ENCODE measurements around the gene ZRANB2. TPM values are rescaled to one million over a fixed set of nuclear protein-coding genes. Genes with fewer than 3 reads are reported as not detected.

The ZRANB2 gene
- total and polyA plus RNA-seq, 2 of the 4 experiments (the other 2 are of a cell fraction) = 23.7 to 67.2 TPM

DNA sequence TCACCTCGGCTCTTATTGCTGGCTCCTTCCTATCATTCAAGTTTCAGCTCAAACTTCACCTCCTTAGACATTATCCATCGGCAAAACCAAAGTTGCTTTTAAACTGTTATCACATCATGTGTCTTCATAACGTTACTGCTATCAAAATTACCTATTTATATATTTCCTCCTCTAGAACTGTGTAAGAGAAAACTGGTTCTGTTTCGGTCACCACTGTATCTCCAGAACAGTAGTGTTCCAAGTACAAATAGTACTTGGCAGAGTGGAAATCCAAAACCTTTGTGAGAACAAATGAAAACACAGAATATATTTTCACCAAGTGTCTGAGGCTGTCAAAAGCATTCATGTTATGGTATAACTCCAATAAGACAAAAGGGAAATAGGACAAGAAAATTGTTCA is 9.1 kb downstream of the ZRANB2 start:
- Histone ChIP-seq H3K9me1 (ENCODE audit: insufficient read depth, low read length) (no peaks in the 10 kb centered on the region; the same call in 1 of the 2 replicates), H4K8ac (ENCODE audit: low read depth in 2 of 2, low read length in 2 of 2) (no peak overlapping the region), H3K4ac (ENCODE audit: low read depth, low read length) (no peak overlapping the region), H2AK5ac (ENCODE audit: low read depth, low read length) (no peak overlapping the region), H2BK5ac (ENCODE audit: low read depth, low read length, poor library complexity, severe bottlenecking) (no peak overlapping the region), H3K23ac (ENCODE audit: low read depth, low read length) (no peak overlapping the region), H2BK120ac (ENCODE audit: low read depth, low read length) (no peak overlapping the region), H3K27me3 (ENCODE audit: control insufficient read depth, insufficient read depth, low read length) (no peaks in the 10 kb centered on the region), H3K79me1 (ENCODE audit: low read depth in 1 of 2, low read length in 2 of 2) (peaks cover 26 to 35% of the 10 kb centered on the region in 2 experiments), H2BK20ac (ENCODE audit: low read depth, low read length) (no peak overlapping the region), H3K9me3 (ENCODE audit: control insufficient read depth, insufficient read depth, low read length) (no peaks in the 10 kb centered on the region), H3K9ac (ENCODE audit: low read depth, low read length) (no peak overlapping the region), H3K18ac (ENCODE audit: low read depth, low read length) (no peak overlapping the region), H3K4me3 (ENCODE audit: insufficient read depth, low read depth, low read length) (no peak overlapping the region), H4K5ac (ENCODE audit: low read depth, low read length) (no peak overlapping the region), H3K36me3 (ENCODE audit: control insufficient read depth, insufficient read depth, low read length) (peaks cover 38% of the 10 kb centered on the region), H3K56ac (ENCODE audit: extremely low read depth, insufficient read depth, low read length) (no peak overlapping the region), H2AK9ac (replicated peaks; ENCODE audit: low read depth, low read length, poor library complexity) (no peak overlapping the region), H4K20me1 (ENCODE audit: insufficient read depth, low read length) (peaks cover 9% of the 10 kb centered on the region; the same call in 1 of the 2 replicates), H2AFZ (replicated peaks; ENCODE audit: low read length, poor library complexity) (no peak overlapping the region), H3K4me1 (ENCODE audit: control insufficient read depth, insufficient read depth, low read length) (no peaks in the 10 kb centered on the region), H2BK15ac (ENCODE audit: low read depth, low read length) (no peak overlapping the region), H3K27ac (ENCODE audit: insufficient read depth, low read length) (no peak overlapping the region), H3K4me2 (ENCODE audit: low read depth, low read length) (no peak overlapping the region), H4K91ac (ENCODE audit: insufficient read depth, low read depth, low read length) (no peak overlapping the region), H3K14ac (replicated peaks; ENCODE audit: low read depth, low read length) (no peak overlapping the region)
- TF ChIP-seq RAD21 (IDR thresholded peaks at IDR 0.05; ENCODE audit: low read length) (no peak), FOS (IDR thresholded peaks at IDR 0.05; ENCODE audit: low read depth, low read length) (no peak), NFE2L2 (IDR thresholded peaks at IDR 0.05; ENCODE audit: low read depth, low read length) (no peak), POLR2A (IDR thresholded peaks at IDR 0.05; ENCODE audit: low read depth, low read length) (no peak), SMC3 (IDR thresholded peaks at IDR 0.05; ENCODE audit: low read depth, low read length) (no peak), RFX5 (IDR thresholded peaks at IDR 0.05; ENCODE audit: low read depth, low read length) (no peak)
- TF ChIP-seq, protein P1, sequence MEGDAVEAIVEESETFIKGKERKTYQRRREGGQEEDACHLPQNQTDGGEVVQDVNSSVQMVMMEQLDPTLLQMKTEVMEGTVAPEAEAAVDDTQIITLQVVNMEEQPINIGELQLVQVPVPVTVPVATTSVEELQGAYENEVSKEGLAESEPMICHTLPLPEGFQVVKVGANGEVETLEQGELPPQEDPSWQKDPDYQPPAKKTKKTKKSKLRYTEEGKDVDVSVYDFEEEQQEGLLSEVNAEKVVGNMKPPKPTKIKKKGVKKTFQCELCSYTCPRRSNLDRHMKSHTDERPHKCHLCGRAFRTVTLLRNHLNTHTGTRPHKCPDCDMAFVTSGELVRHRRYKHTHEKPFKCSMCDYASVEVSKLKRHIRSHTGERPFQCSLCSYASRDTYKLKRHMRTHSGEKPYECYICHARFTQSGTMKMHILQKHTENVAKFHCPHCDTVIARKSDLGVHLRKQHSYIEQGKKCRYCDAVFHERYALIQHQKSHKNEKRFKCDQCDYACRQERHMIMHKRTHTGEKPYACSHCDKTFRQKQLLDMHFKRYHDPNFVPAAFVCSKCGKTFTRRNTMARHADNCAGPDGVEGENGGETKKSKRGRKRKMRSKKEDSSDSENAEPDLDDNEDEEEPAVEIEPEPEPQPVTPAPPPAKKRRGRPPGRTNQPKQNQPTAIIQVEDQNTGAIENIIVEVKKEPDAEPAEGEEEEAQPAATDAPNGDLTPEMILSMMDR (conservative IDR thresholded peaks at IDR 0.05; ENCODE audit: low read depth, low read length) = no peak
- intact Hi-C loops (cut with micrococcal nuclease) (no loop called here), in situ Hi-C loops (cut with MboI; ENCODE audit: low sequenced_read_pairs) (no loop called here), dilution Hi-C loops (cut with HindIII; ENCODE audit: low sequenced_read_pairs, unreplicated experiment) (no loop called here)
- ChIA-PET POLR2A (ENCODE audit: unreplicated experiment) (no interaction called here), CTCF (interaction anchor here (1.6 kb wide), 1 partner anchor 543 kb away, joined by 3 read pairs; no protein-coding TSS in a partner anchor)
- DNase-seq = no peak
- no TSS peak for BruUV-seq (replicated peaks)
- WGBS, 2 experiments (ENCODE audit: extremely low coverage in 2 of 2, insufficient read length in 1 of 2) = 100% methylated on average over 1 of the region's 4 CpGs; no CpG with 5 or more reads in 1 of the 2 experiments
- ATAC-seq (ENCODE audit: low read depth) = no peak
